Measurements from ENCODE around the gene SCAF1. TPM values are rescaled to one million over a fixed set of nuclear protein-coding genes. Genes with fewer than 3 reads are reported as not detected.
A peak's percentile ranks its signal among the peaks of the same experiment; 100 is the strongest.

The SCAF1 gene
- total and polyA plus RNA-seq, 2 of the 13 experiments (the other 11 are each of a cell fraction or from before 2014, with no cell fraction given), result 3.3 to 6.1 TPM

- TF ChIP-seq, protein P1, sequence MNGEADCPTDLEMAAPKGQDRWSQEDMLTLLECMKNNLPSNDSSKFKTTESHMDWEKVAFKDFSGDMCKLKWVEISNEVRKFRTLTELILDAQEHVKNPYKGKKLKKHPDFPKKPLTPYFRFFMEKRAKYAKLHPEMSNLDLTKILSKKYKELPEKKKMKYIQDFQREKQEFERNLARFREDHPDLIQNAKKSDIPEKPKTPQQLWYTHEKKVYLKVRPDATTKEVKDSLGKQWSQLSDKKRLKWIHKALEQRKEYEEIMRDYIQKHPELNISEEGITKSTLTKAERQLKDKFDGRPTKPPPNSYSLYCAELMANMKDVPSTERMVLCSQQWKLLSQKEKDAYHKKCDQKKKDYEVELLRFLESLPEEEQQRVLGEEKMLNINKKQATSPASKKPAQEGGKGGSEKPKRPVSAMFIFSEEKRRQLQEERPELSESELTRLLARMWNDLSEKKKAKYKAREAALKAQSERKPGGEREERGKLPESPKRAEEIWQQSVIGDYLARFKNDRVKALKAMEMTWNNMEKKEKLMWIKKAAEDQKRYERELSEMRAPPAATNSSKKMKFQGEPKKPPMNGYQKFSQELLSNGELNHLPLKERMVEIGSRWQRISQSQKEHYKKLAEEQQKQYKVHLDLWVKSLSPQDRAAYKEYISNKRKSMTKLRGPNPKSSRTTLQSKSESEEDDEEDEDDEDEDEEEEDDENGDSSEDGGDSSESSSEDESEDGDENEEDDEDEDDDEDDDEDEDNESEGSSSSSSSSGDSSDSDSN (CRISPR knock-in tag; IDR thresholded peaks at IDR 0.05), result peak; percentile 79
- TF ChIP-seq, protein P2, sequence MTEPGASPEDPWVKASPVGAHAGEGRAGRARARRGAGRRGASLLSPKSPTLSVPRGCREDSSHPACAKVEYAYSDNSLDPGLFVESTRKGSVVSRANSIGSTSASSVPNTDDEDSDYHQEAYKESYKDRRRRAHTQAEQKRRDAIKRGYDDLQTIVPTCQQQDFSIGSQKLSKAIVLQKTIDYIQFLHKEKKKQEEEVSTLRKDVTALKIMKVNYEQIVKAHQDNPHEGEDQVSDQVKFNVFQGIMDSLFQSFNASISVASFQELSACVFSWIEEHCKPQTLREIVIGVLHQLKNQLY (CRISPR knock-in tag; IDR thresholded peaks at IDR 0.05), result peak; percentile 39; the same call in 1 of the 2 replicates
- TF ChIP-seq EP300 (IDR thresholded peaks at IDR 0.05; ENCODE audit: low read depth in 2 of 2, low read length in 2 of 2), result peak in 1 of 2 experiments; percentile 5; a peak in 1 of 4 replicates
- peak; percentile 62; the same call in 1 of the 2 replicates for TF ChIP-seq EP300 (CRISPR knock-in tag; IDR thresholded peaks at IDR 0.05; ENCODE audit: borderline replicate concordance)
- 0 out of 2 replicates have a peak, but pooled peaks have one; percentile 43 for TF ChIP-seq PBX3 (CRISPR knock-in tag; IDR thresholded peaks at IDR 0.05; ENCODE audit: borderline replicate concordance)
- peak; percentile 45; the same call in 1 of the 2 replicates for TF ChIP-seq ZFY (CRISPR knock-in tag; IDR thresholded peaks at IDR 0.05)
- TF ChIP-seq SSRP1 (CRISPR knock-in tag; IDR thresholded peaks at IDR 0.05), result peak; percentile 90; the same call in 1 of the 2 replicates
- TF ChIP-seq, protein P3, sequence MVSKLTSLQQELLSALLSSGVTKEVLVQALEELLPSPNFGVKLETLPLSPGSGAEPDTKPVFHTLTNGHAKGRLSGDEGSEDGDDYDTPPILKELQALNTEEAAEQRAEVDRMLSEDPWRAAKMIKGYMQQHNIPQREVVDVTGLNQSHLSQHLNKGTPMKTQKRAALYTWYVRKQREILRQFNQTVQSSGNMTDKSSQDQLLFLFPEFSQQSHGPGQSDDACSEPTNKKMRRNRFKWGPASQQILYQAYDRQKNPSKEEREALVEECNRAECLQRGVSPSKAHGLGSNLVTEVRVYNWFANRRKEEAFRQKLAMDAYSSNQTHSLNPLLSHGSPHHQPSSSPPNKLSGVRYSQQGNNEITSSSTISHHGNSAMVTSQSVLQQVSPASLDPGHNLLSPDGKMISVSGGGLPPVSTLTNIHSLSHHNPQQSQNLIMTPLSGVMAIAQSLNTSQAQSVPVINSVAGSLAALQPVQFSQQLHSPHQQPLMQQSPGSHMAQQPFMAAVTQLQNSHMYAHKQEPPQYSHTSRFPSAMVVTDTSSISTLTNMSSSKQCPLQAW (CRISPR knock-in tag; IDR thresholded peaks at IDR 0.05), result peak; percentile 92
- TF ChIP-seq, protein P4, sequence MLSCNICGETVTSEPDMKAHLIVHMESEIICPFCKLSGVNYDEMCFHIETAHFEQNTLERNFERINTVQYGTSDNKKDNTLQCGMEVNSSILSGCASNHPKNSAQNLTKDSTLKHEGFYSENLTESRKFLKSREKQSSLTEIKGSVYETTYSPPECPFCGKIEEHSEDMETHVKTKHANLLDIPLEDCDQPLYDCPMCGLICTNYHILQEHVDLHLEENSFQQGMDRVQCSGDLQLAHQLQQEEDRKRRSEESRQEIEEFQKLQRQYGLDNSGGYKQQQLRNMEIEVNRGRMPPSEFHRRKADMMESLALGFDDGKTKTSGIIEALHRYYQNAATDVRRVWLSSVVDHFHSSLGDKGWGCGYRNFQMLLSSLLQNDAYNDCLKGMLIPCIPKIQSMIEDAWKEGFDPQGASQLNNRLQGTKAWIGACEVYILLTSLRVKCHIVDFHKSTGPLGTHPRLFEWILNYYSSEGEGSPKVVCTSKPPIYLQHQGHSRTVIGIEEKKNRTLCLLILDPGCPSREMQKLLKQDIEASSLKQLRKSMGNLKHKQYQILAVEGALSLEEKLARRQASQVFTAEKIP (CRISPR knock-in tag; IDR thresholded peaks at IDR 0.05; ENCODE audit: borderline replicate concordance), result no peak
- TF ChIP-seq, protein P5, sequence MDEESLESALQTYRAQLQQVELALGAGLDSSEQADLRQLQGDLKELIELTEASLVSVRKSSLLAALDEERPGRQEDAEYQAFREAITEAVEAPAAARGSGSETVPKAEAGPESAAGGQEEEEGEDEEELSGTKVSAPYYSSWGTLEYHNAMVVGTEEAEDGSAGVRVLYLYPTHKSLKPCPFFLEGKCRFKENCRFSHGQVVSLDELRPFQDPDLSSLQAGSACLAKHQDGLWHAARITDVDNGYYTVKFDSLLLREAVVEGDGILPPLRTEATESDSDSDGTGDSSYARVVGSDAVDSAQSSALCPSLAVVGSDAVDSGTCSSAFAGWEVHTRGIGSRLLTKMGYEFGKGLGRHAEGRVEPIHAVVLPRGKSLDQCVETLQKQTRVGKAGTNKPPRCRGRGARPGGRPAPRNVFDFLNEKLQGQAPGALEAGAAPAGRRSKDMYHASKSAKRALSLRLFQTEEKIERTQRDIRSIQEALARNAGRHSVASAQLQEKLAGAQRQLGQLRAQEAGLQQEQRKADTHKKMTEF (CRISPR knock-in tag; IDR thresholded peaks at IDR 0.05), result peak; percentile 68
- TF ChIP-seq SKI (IDR thresholded peaks at IDR 0.05; ENCODE audit: partially characterized antibody), result peak; percentile 55
- TF ChIP-seq ZNF878 (CRISPR knock-in tag; IDR thresholded peaks at IDR 0.05), result no peak
- peak; percentile 42; the same call in 1 of the 2 replicates for TF ChIP-seq KDM4B (CRISPR knock-in tag; IDR thresholded peaks at IDR 0.05)
- TF ChIP-seq NR2C2 (CRISPR knock-in tag; IDR thresholded peaks at IDR 0.05; ENCODE audit: borderline replicate concordance), result peak; percentile 42; the same call in 1 of the 2 replicates
- peak; percentile 36 for TF ChIP-seq RBM39 (IDR thresholded peaks at IDR 0.05; ENCODE audit: low read depth, low read length, poor library complexity, severe bottlenecking)
- no peak for TF ChIP-seq NFIC (IDR thresholded peaks at IDR 0.05; ENCODE audit: low read length)
- TF ChIP-seq ZNF772 (CRISPR knock-in tag; IDR thresholded peaks at IDR 0.05), result peak; percentile 75; the same call in 1 of the 2 replicates
Measured at GRCh38 chr19:49672131-49672919, 30.3 kb downstream of the SCAF1 start (continued).

Data from HepG2 (cell line).